GM19023 (cell line): ENCODE measurements around the gene ZGRF1.
"Not testable (repeated sequence)": the region's sequence is repeated elsewhere in the genome, so short reads cannot be mapped to it uniquely, and the experiment has no call there.

Experiments used
- ATAC-seq: cut with Tn5 transposase; IDR thresholded peaks from one replicate; pipeline ENCODE4 v1.9.1; 2021; ENCODE audit warnings: mild to moderate bottlenecking, moderate library complexity; ENCODE audit not compliant: unreplicated experiment

The ZGRF1 gene

DNA sequence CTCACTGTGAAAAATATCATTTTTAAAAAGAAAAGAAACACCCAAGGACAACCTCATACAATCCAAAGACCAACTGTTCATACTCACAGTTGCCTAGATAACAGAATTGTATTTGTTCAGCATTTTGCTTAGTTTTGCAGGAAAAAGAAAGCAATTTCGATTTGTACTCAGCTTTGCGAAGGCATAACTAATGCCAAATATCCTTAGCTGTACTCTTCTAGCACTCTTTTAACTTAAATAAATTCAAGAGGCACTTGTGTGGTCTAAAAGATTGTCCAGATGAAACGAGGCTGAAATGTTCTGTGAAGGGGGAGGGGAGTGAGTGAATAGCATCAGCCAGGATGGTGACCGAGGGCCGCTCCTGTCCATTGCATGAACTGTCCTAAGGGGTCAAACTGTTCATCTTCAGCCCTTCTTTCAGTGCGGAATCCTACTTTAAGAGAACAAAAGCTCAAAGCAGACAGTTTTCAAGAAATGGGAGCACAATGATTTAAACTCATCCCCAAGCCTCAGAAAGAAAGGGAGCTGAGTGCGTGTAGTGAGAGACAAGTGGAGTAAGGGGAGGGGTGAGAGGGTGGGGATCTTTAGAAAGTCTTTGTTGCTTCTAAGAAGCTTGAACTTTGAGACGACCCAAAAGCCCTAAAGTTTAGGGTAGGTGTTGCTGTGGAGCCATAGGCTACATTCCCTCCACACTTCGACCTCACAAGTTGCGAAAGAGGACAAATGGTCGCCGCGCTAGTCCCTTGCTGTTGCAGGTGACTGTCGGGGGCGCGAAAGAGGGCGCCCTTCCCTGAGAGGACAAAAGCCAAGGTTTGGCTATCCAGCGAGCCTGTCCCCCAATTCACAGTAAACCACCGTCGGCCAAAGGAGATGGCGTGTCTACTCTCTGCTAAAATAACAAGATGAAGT, 116.8 kb downstream of the ZGRF1 start:
- no peak for ATAC-seq

DNA sequence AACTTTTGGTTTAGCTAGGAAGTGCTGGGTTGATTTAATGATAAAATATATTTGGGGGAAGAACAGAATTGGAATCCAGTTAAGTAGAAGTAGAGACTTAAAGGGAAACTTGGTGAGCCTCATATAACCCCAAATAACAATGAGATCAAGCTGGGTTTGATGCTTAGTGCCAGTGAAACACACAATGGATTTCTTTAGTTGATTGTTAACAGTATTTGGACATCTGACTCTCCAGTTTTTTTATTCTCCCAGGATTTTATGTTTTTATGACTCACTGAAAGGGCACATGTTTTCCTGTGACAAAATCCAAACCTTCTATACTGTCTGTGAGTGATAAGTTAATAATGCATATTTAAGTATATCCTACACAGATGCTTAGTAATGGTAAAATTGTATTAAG, 118.0 kb downstream of the ZGRF1 start:
- ATAC-seq = no peak

DNA sequence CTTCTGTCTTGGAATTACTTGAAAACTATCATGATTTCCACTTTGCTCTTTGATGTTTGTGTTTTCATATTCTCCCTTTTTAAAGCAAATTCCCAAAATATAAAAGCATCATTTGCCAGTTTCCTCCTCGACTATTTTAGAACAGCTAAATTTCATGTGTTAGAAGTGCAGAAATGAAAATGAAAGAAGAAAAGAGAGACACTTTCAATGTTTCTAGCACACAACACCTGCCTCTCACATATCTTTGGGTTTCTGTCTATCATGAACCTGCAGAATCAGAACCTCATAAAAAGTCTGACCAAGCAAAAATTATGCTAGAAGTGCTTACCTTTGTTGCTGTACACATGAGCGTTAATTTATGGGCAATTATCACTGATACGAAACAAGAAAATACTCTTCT, 118.8 kb downstream of the ZGRF1 start:
- no peak for ATAC-seq

DNA sequence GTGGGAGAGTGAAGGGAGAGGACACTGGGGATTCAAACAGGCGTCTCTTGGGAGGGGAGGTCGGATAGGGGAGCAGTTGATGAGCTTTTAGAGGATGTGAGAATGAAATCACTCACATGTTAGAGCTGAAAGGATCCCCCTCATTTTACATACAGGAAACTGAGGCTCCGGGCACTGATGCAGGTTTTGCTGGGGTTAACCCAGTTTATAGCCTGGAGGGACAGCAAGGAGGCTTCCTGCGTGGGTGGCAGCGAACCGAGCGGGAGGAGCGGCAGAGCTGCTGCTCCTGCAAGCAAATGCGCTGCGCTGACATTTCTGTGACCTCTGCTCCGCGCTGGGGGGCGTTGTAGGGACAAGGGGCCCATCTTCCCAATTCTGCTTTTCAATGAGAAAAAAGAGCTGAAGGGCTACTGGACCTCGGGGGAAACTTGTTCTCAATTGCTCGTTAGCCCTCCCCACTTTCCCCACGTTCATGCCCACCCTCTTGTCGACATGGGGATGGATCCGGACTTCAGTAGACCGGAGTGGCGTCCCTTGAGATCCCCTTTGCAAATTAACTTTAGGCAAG, 119.6 kb downstream of the ZGRF1 start:
- ATAC-seq = peak; percentile 21

DNA sequence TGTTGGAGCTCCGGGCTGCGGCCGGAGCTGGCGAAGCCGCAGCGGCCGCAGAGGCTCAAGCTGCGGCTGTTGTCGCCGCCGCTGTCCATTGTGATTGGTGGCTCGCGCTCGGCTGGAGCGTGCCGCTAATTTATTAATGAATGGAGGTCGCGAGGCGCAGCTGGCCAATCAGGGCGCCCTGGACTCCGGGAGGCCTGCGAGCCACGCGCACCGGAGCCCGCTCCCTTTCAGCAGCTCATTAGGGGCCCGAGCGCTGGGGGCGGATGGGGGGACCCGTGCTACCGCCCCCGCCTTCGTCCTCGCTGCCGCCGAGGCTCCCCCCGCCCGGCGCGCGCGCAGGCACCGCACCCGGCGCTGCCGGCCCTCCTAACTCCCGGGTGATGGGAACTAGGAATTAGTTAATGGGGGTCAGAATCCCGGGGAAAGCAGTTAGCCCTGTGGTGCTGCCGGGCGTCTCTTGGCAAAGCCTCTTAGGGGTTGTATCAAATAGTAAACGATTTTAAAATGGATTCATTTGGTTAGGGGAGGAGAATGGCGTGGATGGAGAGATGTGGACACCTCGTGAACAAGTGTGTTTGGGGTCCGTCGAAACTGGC, 120.1 kb downstream of the ZGRF1 start:
- peak; percentile 25 for ATAC-seq

DNA sequence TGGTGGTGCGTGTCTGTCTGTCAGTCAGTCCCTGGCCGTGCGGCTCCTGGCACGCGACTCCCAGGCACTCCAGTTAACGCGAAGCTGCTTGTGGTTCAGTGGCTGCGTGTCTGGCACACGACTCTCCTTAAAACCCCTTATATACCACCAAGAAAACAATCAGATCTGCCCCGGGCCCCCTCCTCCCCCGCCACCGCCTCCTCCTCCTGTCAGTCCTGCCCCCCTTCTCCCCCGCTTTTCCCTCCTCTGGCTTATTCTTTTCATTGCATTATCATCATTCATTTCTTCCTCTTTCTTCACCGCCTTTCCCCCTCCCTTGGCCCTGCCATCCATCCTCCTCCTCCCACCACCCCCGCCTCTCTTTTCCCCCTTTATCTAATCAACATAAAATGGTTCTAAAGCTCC, 120.6 kb downstream of the ZGRF1 start, which contains the start of gene NEUROG2:
NEUROG2 (minus strand) TSS at position 115 of the 405 bp plus-strand sequence. CDS start 705 bp downstream, outside the sequence.
- ATAC-seq = no peak

DNA sequence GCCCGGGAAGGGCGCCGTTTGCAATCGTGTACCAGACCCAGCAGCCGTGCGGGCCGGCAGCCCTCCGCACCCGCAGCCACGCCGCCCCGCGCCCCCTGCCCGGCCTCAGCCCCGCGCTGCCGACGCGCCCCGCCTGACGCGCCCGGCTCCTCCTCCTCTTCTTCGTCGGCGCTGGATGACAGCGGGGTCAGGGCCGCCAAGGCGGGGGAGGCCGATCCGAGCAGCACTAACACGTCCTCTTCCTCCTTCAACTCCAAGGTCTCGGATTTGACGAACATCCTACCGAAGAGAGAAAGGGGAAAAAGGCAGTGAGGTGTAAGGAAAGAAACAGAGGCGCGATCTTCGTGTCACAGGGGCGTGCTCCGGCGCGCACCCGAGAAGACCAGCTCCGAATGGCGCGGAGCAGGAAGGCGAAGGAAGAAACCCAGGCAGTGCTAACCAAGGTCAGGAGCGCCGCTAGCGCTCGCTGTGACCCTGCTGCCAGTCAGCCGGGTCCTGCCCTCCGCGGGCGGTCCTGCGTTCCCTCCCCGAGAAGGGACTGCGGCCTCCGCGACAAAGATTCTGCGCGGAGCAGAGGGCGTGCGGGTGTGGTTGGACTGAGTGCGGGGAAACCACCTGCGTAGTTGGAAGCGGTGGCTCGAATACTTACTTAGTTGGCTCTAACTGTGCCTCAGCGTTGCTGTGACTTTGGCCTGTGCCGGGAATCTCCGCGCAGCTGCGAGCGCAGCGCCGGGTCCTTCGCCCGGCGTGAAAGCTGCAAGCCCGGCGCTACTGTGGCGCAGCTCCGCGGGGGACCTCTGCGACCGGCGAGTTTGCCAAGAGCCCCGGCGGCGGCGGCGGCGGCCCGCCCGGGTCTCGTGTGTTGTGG, 121.3 kb downstream of the ZGRF1 start:
- ATAC-seq = peak; percentile 47

DNA sequence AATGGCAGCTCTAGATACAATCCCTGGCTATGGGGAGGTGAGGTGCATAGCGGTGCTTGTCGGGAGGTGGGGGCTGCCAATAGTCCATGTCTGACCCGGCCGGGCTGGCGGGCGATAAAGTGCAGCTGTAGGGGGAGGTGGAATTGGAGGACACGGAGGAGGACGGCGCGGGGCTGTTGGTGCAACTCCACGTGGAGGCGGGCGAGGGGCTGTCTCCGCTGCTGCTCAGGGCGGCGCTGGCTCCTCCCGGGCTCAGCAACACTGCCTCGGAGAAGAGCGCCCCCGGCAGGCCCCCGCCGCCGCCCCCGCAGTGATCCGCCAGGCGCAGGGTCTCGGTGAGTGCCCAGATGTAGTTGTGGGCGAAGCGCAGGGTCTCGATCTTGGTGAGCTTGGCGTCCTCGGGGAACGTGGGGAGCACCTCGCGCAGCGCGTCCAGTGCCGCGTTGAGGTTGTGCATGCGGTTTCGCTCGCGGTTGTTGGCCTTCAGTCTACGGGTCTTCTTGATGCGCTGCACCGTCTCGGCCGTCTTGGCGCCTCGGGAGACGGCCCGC, 122.0 kb downstream of the ZGRF1 start:
- ATAC-seq = peak; percentile 7

DNA sequence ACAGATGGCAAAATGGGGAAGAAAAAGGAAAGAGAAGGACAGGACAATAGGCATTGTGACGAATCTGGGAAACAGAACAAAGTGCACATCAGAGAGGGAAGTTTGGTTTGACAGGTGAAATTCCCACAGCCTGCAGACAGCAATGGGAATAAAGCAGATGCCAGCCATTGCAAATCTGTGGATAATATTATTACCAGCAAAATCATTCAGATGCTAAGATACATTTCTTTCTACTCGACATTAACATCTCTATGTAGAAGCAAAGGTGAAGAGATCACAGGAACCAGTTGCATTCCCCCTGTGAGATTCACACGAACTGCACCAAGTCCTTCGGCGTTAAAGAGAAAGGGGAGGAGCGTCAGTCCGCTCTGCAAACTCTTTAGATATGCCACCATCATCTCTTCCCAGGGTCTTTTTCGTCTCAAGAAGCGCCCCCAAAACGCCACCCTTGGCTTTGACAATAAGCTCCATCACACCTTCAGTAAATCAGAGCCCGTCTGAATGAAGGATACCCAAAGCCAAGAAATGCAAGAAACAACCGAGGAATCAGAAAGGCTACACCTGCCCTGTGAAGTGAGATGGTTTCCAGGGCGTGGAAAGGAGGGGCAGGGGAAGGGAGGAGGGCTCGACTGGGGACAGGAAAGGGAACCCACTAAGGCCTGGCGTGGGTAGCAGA, 122.6 kb downstream of the ZGRF1 start:
- peak; percentile 18 for ATAC-seq

DNA sequence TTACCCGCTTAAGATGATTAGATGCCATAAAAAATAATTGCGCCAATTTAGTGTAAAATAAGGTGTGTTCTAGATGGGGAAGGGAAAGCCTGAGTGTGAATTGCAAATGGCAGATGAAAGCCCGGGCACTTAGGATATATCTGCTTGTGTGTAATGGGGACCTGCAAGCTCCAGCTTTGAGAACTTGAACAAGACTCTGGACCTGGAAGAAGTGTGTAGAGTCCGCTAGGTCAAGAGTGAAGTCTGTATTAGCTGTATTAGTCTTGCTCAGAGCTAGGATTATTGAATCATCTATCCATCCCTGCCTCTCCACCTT, 124.9 kb downstream of the ZGRF1 start:
- no peak for ATAC-seq

DNA sequence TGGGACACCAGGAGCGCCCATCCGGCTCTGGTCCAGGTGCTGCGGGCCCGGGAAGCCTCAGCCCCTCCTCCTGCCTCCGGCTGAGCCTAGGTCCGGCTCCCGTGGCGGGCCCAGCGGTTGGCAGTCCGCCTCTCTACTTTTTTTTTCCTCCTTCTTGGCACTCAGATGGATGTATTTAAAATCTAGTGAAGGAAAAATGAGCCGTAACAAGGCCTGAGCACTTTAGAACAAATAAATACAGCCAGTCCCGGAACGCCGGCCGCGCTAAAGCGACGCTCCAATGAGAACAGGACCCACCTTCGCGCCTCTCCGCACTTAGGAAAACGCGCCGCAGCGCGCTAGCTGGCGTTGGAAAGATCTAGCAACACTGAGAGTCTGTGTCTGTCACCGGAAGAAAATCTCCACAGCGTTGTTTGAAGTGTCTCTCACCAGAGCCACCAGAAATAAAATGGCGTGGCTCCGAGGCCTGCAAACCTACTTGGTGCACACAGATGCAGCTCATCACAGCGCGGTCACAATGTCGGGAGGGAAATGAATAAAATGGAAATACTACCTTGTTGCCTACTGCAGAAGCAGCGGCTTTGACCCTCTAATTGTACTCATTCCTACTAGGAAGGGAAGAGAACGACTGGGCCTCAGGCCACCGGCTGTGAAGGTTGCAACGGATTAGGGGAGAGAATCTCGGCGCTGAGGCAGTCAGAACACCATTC, 125.5 kb downstream of the ZGRF1 start:
- ATAC-seq = no peak

DNA sequence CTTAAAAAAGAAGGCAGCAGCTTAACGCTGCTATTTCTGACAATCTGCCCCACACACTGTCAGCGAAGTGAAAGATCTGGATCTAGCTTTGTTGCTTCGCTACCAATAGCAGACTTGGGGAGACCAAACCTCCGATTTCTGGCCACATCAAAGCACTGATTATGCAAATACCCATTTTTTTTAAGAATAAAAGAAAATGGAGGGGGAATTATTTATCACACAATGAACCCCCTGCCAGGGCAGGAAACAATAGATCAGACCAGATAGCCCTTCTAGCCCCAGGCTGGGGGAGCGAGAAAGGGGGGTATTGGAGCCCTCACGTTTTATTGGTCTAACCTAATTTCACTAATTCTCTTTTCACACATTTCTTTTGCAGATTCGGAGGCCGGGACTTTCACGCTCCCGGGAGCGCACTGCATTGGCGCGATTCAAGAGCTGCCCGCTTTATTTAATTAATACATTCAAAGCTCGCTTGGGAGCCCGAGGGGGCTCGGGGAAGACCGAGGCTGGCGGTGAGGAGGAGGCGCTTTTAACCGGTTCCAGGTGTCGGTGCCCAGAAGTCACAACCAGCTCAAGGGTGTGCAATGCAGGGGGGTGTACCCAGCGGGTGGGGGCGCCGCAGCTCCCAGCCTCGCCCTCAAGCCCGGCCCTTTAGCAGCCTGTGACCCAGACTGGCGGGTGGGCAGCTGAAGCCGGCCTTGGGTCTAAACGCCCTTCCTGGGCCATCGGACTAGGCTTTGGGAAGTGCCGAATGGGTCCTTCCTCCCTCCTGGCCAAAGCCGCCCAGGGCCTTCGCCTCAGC, 126.2 kb downstream of the ZGRF1 start:
- no peak for ATAC-seq

DNA sequence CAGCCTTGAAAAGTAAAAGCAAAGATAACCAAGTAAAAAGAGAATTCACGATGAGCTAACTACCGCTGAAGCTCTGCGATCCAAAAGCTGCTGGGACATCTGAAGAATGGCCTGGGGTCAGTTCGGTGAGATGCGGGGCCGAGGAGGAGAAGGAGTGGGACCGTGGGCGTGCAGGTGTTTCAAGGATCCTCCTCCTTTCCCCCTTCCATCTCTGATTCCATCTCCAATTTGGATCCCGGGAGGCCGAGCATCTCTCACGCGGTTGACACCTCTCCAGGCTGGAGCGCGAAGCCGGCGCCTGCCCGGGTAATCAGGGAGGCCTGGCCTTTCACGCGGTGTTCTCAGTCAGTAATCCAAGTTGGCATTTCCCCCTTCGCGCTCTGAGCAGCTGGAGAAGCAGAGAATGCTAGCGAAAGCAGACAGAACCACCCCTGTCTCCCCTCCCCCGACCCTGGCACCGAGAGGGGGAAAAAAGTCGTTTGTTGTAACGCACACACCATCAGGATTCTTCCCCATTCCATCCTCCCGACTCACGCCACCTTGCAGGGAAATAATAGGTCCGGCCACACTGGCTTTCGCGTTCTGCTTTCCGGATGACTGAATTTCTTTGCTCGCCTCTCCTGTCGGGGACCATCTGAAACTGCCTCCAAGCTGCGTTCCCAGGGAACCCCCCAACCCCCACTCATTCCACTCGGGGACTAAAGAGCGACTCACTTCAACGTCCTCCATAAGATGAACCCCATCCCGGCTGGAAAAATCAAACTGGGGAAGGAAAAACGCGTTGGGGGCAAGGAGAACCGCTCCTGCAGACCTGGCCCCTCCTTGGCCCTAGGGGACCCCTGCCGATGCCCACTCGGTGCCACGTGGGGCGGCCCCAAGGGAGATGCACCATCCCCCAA, 127.2 kb downstream of the ZGRF1 start:
- no peak for ATAC-seq

DNA sequence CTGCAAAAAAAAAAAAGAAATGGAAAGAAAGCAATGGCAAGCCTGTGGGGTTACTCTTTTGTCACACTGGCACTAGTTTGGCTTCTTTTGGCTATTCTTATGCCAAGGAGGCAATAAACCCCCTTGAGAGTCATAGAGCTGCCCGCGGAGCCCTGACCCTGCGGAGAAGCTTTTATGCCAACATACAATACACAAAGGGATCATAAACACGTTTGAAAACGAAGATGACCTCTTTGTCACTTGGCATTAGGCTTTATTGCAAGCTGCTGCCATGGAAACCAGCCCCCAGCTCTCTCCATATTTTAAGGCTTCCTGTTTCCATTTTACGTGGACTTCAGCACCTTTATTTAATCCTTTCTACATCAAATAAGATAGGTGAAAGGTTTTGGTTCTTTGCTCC, 128.4 kb downstream of the ZGRF1 start:
- ATAC-seq = no peak

DNA sequence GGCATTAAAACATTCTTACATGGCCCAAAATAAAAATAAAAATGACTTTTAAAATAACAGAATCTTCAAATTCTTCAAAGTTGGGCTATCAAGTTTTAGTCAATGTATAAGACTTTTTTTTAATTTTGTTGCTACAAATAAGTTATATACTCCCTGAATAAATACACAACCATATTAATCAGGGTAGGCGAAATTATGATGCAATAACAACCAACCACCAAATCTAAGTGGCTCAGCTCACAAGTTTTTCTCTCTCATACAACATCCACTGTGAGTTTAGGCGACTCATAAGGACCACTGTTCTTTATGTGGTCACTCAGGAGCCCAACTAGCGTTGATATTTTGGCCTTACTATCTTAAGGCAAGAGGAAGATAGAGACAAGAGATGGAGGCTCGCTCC, 131.9 kb downstream of the ZGRF1 start:
- no peak for ATAC-seq

DNA sequence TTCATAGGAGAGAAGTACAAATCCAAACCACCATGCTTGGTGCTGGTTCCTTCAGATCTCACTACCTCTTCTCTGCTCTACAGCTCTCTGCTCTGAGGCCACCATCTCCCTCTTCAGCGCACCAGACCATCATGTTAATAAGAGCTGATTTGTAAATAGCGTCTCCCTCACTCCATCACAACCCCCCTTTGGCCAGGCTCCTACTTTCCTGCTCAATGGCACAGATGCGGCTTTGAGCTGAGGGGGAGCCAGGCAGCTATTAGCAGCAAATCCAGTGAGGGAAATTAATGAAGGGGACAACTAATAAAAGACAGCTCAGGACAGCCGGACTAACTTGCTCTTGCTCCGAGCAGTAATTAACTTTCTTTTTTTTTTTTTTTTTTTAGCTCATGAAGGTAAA, 133.8 kb downstream of the ZGRF1 start:
- no peak for ATAC-seq

DNA sequence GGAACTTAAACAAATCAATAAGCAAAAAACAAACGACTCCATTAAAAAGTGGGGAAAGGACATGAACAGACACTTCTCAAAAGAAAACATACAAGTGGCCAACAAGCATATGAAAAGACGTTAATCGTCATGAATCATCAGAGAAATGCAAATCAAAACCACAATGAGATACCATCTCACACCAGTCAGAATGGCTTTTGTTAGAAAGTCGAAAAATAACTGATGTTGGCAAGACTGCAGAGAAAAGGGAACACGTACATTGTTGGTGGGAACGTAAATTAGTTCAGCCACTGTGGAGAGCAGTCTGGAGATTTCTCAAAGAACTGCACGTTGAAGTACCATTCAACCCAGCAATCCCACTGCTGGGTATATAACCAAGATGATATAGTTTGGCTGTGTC, 144.4 kb downstream of the ZGRF1 start:
- ATAC-seq = no peak

DNA sequence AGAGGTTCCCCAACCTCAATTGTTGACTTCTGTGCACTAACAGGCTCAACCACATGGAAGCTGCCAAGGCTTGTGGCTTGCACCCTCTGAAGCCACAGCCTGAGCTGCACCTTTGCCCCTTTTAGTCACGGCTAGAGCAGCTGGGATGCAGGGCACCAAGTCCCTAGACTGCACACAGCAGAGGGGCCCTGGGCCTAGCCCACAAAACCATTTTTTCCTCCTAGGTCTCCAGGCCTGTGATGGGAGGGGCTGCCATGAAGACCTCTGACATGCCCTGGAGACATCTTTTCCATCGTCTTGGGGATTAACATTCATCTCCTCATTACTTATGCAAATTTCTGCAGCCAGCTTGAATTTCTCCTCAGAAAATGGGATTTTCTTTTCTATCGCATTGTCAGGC, 145.9 kb downstream of the ZGRF1 start:
- ATAC-seq = not testable (repeated sequence)
